Endothelial cell of umbilical vein (primary cell): ENCODE measurements around the gene TRDMT1. TPM values are rescaled to one million over a fixed set of nuclear protein-coding genes. Genes with fewer than 3 reads are reported as not detected.

Source experiments
- BruUV-seq: library from RNA; stranded (reverse); fragments of 400-500 nt; replicated peaks from 2 replicates; lab custom pipeline; 2021; lab: Mats Ljungman, UMichigan
- CTCF ChIA-PET: fragments of 300-600, 350-600 bp; sonication (Branson Sonifier 250); formaldehyde crosslinking; loops from one replicate; lab custom pipeline; 2021; ENCODE audit warnings: antibody characterized with exemption, inconsistent platforms; lab: Charles Lee
- POLR2A ChIA-PET: fragments of 300-600, 350-600 bp; sonication (Branson Sonifier 250); formaldehyde crosslinking; loops from one replicate; lab custom pipeline; 2021; ENCODE audit warnings: antibody characterized with exemption, inconsistent platforms; lab: Charles Lee
- DNase-seq: peaks from one replicate; pipeline ENCODE4 v3.0.0-alpha.2; 2011; ENCODE audit warnings: low read depth, low spot score
- FAIRE-seq: peaks from 2 replicates; lab custom pipeline; 2011; peaks lifted over from hg19 to GRCh38; lab: Jason Lieb, UNC
- H2AFZ ChIP-seq: 2 replicates; pipeline ENCODE4 v1.6.0; 2012; ENCODE audit warnings: low read depth, low read length, control low read depth, inconsistent platforms
- H3K27ac ChIP-seq: 2 replicates; pipeline ENCODE4 v1.5.1; 2011; ENCODE audit warnings: low read depth, mild to moderate bottlenecking, control low read depth, low read length, moderate library complexity; ENCODE audit not compliant: insufficient read depth
- H3K27me3 ChIP-seq, 2 experiments: 2 replicates each; pipeline versions ENCODE4 v1.6.0 to v1.6.1; 2011; ENCODE audit warnings: low read length in 2 of 2, mixed read lengths in 1 of 2; ENCODE audit not compliant: control insufficient read depth in 2 of 2, insufficient read depth in 2 of 2
- H3K36me3 ChIP-seq, 2 experiments: 2 replicates in 1 of 2; 3 replicates in 1 of 2; pipeline ENCODE4 v1.5.1; 2011; ENCODE audit warnings: low read length in 2 of 2, mild to moderate bottlenecking in 1 of 2, moderate library complexity in 1 of 2; ENCODE audit not compliant: control insufficient read depth in 2 of 2, insufficient read depth in 2 of 2; ENCODE audit errors: extremely low read depth in 1 of 2
- H3K4me1 ChIP-seq: 3 replicates; pipeline ENCODE4 v1.5.1; 2011; ENCODE audit warnings: mild to moderate bottlenecking, low read length; ENCODE audit not compliant: control insufficient read depth, insufficient read depth; ENCODE audit errors: extremely low read depth
- H3K4me2 ChIP-seq: 2 replicates; pipeline ENCODE4 v1.6.1; 2011; ENCODE audit warnings: low read length, control low read depth, mixed read lengths; ENCODE audit not compliant: insufficient read depth
- H3K4me3 ChIP-seq, 3 experiments: fragments of 200-600 bp in 1 of 3; sonication (generic), shearing (Covaris generic) in 1 of 3; replicated peaks in 1 of 3; 2 replicates each; pipeline ENCODE4 v1.5.1; 2011 to 2016; ENCODE audit warnings: control low read depth in 3 of 3, low read length in 3 of 3, mild to moderate bottlenecking in 2 of 3, inconsistent platforms in 1 of 3, low read depth in 1 of 3, moderate library complexity in 1 of 3; ENCODE audit not compliant: insufficient read depth in 1 of 3
- H3K79me2 ChIP-seq: 2 replicates; pipeline ENCODE4 v1.6.0; 2012; ENCODE audit warnings: low read length, inconsistent platforms; ENCODE audit not compliant: control insufficient read depth, insufficient read depth
- H3K9ac ChIP-seq: replicated peaks from 2 replicates; pipeline ENCODE3; 2011; ENCODE audit warnings: low read length, control low read depth; ENCODE audit not compliant: insufficient read depth; ENCODE audit errors: extremely low read depth
- H3K9me1 ChIP-seq: replicated peaks from 3 replicates; pipeline ENCODE4 v1.6.0; 2011; ENCODE audit warnings: mild to moderate bottlenecking, low read length; ENCODE audit not compliant: control insufficient read depth, insufficient read depth; ENCODE audit errors: extremely low read depth
- H3K9me3 ChIP-seq: replicated peaks from 2 replicates; pipeline ENCODE4 v1.5.1; 2012; ENCODE audit warnings: low read length, inconsistent platforms; ENCODE audit not compliant: control insufficient read depth, insufficient read depth
- H4K20me1 ChIP-seq: replicated peaks from 2 replicates; pipeline ENCODE3; 2011; ENCODE audit warnings: mild to moderate bottlenecking, low read length; ENCODE audit not compliant: control insufficient read depth, insufficient read depth; ENCODE audit errors: extremely low read depth
- CTCF ChIP-seq, 2 donors: IDR thresholded peaks; 1 replicate in 1 of 2; 2 replicates in 1 of 2; pipeline ENCODE4 v1.5.1; 2011; ENCODE audit warnings: low read length in 2 of 2, mild to moderate bottlenecking in 2 of 2, moderate library complexity in 2 of 2, control low read depth in 1 of 2, inconsistent platforms in 1 of 2, low read depth in 1 of 2; ENCODE audit not compliant: insufficient read depth in 1 of 2; ENCODE audit errors: extremely low read depth in 1 of 2
- EZH2 ChIP-seq: IDR thresholded peaks from 2 replicates; pipeline ENCODE4 v1.6.1; 2012; ENCODE audit warnings: borderline replicate concordance, low read depth, mild to moderate bottlenecking, moderate library complexity, low read length, inconsistent platforms; ENCODE audit not compliant: severe bottlenecking
- FOS ChIP-seq: IDR thresholded peaks from 2 replicates; pipeline ENCODE4 v1.6.1; 2011; ENCODE audit warnings: mild to moderate bottlenecking, low read length, moderate library complexity, borderline replicate concordance; ENCODE audit not compliant: insufficient read depth
- GATA2 ChIP-seq: IDR thresholded peaks from 2 replicates; pipeline ENCODE4 v1.7.0; 2011; ENCODE audit warnings: low read depth, mild to moderate bottlenecking, moderate library complexity, mixed read lengths, low read length; ENCODE audit not compliant: insufficient read length, insufficient read depth
- JUN ChIP-seq: IDR thresholded peaks from 2 replicates; pipeline ENCODE4 v1.6.1; 2011; ENCODE audit warnings: borderline replicate concordance, low read depth; ENCODE audit not compliant: insufficient read length, insufficient read depth
- MAX ChIP-seq: IDR thresholded peaks from 2 replicates; pipeline ENCODE4 v1.6.1; 2011; ENCODE audit not compliant: insufficient read depth, insufficient read length
- MYC ChIP-seq: IDR thresholded peaks from one replicate; pipeline ENCODE4 v1.6.1; 2011; ENCODE audit warnings: mild to moderate bottlenecking, low read depth, low read length
- POLR2A ChIP-seq: IDR thresholded peaks from 2 replicates; pipeline ENCODE4 v1.6.1; 2012; ENCODE audit warnings: low read depth, mild to moderate bottlenecking, control low read depth, low read length
- POLR2AphosphoS5 ChIP-seq: IDR thresholded peaks from 2 replicates; pipeline ENCODE4 v1.6.1; 2012; ENCODE audit warnings: low read depth, mild to moderate bottlenecking, control low read depth, low read length, moderate library complexity; ENCODE audit not compliant: insufficient read depth
- dilution Hi-C: fragments of 300-500 bp; cut with MboI; formaldehyde crosslinking; loops from one replicate; pipeline ENCODE4 v1.15.0; 2019; ENCODE audit warnings: low sequenced_read_pairs; ENCODE audit not compliant: extremely low pct_ligation_motif_present
- intact Hi-C: fragments of 100-400 bp; cut with micrococcal nuclease; formaldehyde crosslinking; loops from one replicate; pipeline ENCODE4 v1.10.0; 2022
- polyA plus RNA-seq, 4 experiments: library from polyadenylated mRNA; depleted of rRNA in 3 of 4; stranded (reverse) in 3 of 4; unstranded in 1 of 4; fragments of >200 nt; gene quantifications; 2 replicates each; pipeline versions ENCODE4 v1.2.1 to v1.2.3, GENCODE V29; 2011 to 2012; ENCODE audit warnings: missing spikeins in 1 of 4
- small RNA-seq: library from RNA; depleted of rRNA; stranded (forward); fragments of <200 nt; gene quantifications from one replicate; pipeline ENCODE3, GENCODE V24; 2012; ENCODE audit warnings: low replicate concordance, low read depth; ENCODE audit not compliant: insufficient read depth, insufficient read length
- total RNA-seq: library from RNA; stranded (reverse); gene quantifications from 2 replicates; pipeline ENCODE4 v1.2.3, GENCODE V29; 2021

TRDMT1 gene
- total and polyA plus RNA-seq, 2 donors (not counting 3 experiments of a cell fraction or from before 2014, with no cell fraction given) = 10.0 to 12.3 TPM

- Histone ChIP-seq H3K27ac (no peak overlapping the region), H3K36me3 (no peaks in the 10 kb centered on the region), H3K9ac (no peak overlapping the region), H3K4me1 (peaks cover 16% of the 10 kb centered on the region), H3K9me3 (no peaks in the 10 kb centered on the region), H3K4me3 (no peak overlapping the region), H3K4me2 (no peak overlapping the region), H3K79me2 (no peaks in the 10 kb centered on the region), H4K20me1 (no peaks in the 10 kb centered on the region), H2AFZ (peak overlapping the region; percentile 47), H3K9me1 (no peaks in the 10 kb centered on the region), H3K27me3 (no peaks in the 10 kb centered on the region)
- no TSS peak for BruUV-seq
- TF ChIP-seq GATA2 (no peak), MAX (no peak), POLR2A (no peak), JUN (no peak), POLR2AphosphoS5 (no peak), EZH2 (no peak), MYC (no peak), FOS (no peak), CTCF (IDR thresholded peaks at IDR 0.05; ENCODE audit: extremely low read depth in 1 of 2, insufficient read depth in 1 of 2, low read depth in 1 of 2, low read length in 2 of 2) (no peak)
- intact Hi-C loops = no loop called here
- POLR2A ChIA-PET = no interaction called here
- DNase-seq = no peak
- CTCF ChIA-PET = no interaction called here
- FAIRE-seq = no peak
- dilution Hi-C loops = no loop called here
Measured at GRCh38 chr10:17098012-17098411, 103.5 kb downstream of the TRDMT1 start.

Small RNA genes lying within 50 kb of the gene (small RNA-seq; reads per million reads assigned to genes)
- not detected for gene AC067747.1

Other genes starting within 250 kb of the TRDMT1 start
- 2.7 and 3.0 TPM in 2 replicates for gene CUBN, start 71.9 kb downstream of the TRDMT1 start, total RNA-seq
- 3.6 and 4.6 TPM in 2 replicates for gene CUBN, start 71.9 kb downstream of the TRDMT1 start, polyA plus RNA-seq
- 5,754 and 5,781 TPM in 2 replicates for gene VIM, start 26.6 kb upstream of the TRDMT1 start, total RNA-seq
- 5,699 and 8,361 TPM in 2 replicates for gene VIM, start 26.6 kb upstream of the TRDMT1 start, polyA plus RNA-seq